K562 (cell line): ENCODE measurements around the gene RHEB. TPM values are rescaled to one million over a fixed set of nuclear protein-coding genes. Genes with fewer than 3 reads are reported as not detected.
A peak's percentile ranks its signal among the peaks of the same experiment; 100 is the strongest.

Experiments
- MAFF ChIP-seq: IDR thresholded peaks from 2 replicates; pipeline ENCODE4 v1.6.1; 2012; ENCODE audit warnings: low read length, improper control_type of control experiment
- SMAD2 ChIP-seq: fragments of 150-350 bp; IDR thresholded peaks from 2 replicates; pipeline ENCODE4 v1.6.1; 2014; ENCODE audit warnings: low read depth, mild to moderate bottlenecking, low read length
- TAF1 ChIP-seq: IDR thresholded peaks from 2 replicates; pipeline ENCODE4 v1.6.1; 2011; ENCODE audit warnings: mild to moderate bottlenecking, low read length, moderate library complexity; ENCODE audit not compliant: insufficient read depth, control insufficient read depth, severe bottlenecking; ENCODE audit errors: extremely low read depth
- XRCC4 ChIP-seq: IDR thresholded peaks from one replicate; pipeline ENCODE4 v1.6.1; 2011; ENCODE audit not compliant: insufficient read depth, insufficient read length; ENCODE audit errors: extremely low read depth
- ZNF324 ChIP-seq: fragments of 250-450 bp; sonication (Bioruptor Pico); IDR thresholded peaks from 2 replicates; pipeline ENCODE4 v1.4.0; 2020; ENCODE audit warnings: mild to moderate bottlenecking
- ZNF586 ChIP-seq: fragments of 450-650 bp; formaldehyde crosslinking; conservative IDR thresholded peaks from 2 replicates; pipeline ENCODE4 v1.4.0; 2020; ENCODE audit warnings: mild to moderate bottlenecking, moderate library complexity
- polyA plus RNA-seq, 8 experiments: library from polyadenylated mRNA; depleted of rRNA in 4 of 8; stranded (reverse) in 5 of 8; unstranded in 3 of 8; fragments of >200 nt; fragmentation: Nextera tagmentation in 2 of 8; fragmentation: Illumina TruSeq in 1 of 8; extraction: Ambion mirVana in 2 of 8; extraction: Trizol in 1 of 8; gene quantifications; 2 replicates each; pipeline versions ENCODE4 v1.2.1 to v1.2.3, GENCODE V29; 2011 to 2014; ENCODE audit warnings: inconsistent platforms in 1 of 8, missing spikeins in 1 of 8
- total RNA-seq, 7 experiments: library from RNA; depleted of rRNA in 6 of 7; stranded (reverse); fragments of >200 nt in 6 of 7; fragmentation: Illumina TruSeq in 2 of 7; extraction: Trizol in 2 of 7; gene quantifications; 2 replicates each; pipeline versions ENCODE4 v1.2.1 to v1.2.3, GENCODE V29; 2011 to 2021; ENCODE audit warnings: low replicate concordance in 1 of 7
- TF ChIP-seq, protein P1 (sequence below): fragments of 200-800 bp; sonication (Bioruptor generic); IDR thresholded peaks from 2 replicates; pipeline ENCODE4 v1.6.1; 2017; ENCODE audit warnings: missing genetic modification characterization, missing compliant biosample characterization
- TF ChIP-seq, protein P2 (sequence below): fragments of 250-450 bp; sonication (Bioruptor Pico); IDR thresholded peaks from 2 replicates; pipeline ENCODE4 v1.5.1; 2021; ENCODE audit warnings: mild to moderate bottlenecking
- TF ChIP-seq, protein P3 (sequence below): fragments of 450-650 bp; IDR thresholded peaks from 2 replicates; pipeline ENCODE4 v1.6.1; 2016; ENCODE audit warnings: low read depth, mild to moderate bottlenecking, moderate library complexity
- TF ChIP-seq, protein P4 (sequence below): fragments of 450-650 bp; IDR thresholded peaks from 2 replicates; pipeline ENCODE4 v1.6.1; 2016; ENCODE audit warnings: antibody characterized with exemption
- TF ChIP-seq, protein P5 (sequence below): fragments of 250-450 bp; sonication (Bioruptor Pico); IDR thresholded peaks from 2 replicates; pipeline ENCODE4 v1.5.0; 2022; ENCODE audit warnings: mild to moderate bottlenecking
- TF ChIP-seq, protein P6 (sequence below): fragments of 450-650 bp; IDR thresholded peaks from 2 replicates; pipeline ENCODE4 v1.6.1; 2018; ENCODE audit not compliant: partially characterized antibody
- TF ChIP-seq, protein P7 (sequence below): IDR thresholded peaks from 3 replicates; pipeline ENCODE4 v1.6.1; 2011; ENCODE audit warnings: borderline replicate concordance, mild to moderate bottlenecking; ENCODE audit not compliant: insufficient read length, insufficient read depth

RHEB gene
- total and polyA plus RNA-seq, 9 of the 15 experiments (the other 6 are each of a cell fraction or from before 2014, with no cell fraction given) = 28.5 to 249 (median 182) TPM

DNA sequence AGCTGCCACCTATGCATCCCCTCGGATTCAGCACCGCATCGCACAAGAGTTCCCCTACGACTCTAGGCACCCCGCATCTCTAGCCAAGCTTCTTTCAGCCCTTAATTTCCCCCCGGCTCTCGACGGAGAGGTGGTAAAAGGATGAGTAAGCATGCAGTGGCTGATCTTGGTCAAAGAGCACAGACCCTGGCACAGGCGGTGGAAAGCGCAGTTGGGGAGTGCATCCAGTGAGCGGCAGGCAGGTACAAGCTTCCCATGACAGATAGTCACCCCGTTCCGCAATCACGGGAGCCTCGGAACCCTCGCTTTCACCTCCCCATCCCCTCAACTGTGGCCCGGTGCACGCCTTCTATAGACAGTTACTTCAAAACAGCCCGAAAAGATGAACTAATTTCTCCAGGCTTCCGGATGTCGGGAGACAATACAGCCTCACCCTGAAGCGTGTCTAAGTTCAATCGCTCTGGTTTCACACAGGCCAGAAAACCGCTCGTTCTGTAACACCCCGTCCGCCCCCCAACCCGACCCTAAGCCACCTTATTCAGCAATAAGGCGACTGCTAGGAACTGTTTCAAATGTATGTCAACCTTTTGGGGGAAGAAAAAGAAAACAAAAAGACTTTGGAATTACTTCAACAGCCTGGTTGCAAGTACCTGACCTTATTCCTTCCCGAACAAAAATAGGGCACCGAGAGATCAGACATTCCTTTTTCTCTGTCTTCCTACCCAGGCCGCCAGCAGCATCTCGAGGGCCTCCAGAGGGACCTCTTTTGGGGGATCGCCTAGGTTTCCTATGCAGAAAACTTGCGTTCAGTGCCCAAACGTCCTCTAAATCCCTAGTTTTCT lies 1.4 kb downstream of the RHEB start (continued):
- TF ChIP-seq, protein P1, sequence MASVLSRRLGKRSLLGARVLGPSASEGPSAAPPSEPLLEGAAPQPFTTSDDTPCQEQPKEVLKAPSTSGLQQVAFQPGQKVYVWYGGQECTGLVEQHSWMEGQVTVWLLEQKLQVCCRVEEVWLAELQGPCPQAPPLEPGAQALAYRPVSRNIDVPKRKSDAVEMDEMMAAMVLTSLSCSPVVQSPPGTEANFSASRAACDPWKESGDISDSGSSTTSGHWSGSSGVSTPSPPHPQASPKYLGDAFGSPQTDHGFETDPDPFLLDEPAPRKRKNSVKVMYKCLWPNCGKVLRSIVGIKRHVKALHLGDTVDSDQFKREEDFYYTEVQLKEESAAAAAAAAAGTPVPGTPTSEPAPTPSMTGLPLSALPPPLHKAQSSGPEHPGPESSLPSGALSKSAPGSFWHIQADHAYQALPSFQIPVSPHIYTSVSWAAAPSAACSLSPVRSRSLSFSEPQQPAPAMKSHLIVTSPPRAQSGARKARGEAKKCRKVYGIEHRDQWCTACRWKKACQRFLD (CRISPR knock-in tag) = no peak
- TF ChIP-seq TAF1 (peak; percentile 25), XRCC4 (no peak), ZNF586 (CRISPR knock-in tag) (no peak), ZNF324 (CRISPR knock-in tag) (no peak), SMAD2 (no peak), MAFF (no peak)
- TF ChIP-seq, protein P2, sequence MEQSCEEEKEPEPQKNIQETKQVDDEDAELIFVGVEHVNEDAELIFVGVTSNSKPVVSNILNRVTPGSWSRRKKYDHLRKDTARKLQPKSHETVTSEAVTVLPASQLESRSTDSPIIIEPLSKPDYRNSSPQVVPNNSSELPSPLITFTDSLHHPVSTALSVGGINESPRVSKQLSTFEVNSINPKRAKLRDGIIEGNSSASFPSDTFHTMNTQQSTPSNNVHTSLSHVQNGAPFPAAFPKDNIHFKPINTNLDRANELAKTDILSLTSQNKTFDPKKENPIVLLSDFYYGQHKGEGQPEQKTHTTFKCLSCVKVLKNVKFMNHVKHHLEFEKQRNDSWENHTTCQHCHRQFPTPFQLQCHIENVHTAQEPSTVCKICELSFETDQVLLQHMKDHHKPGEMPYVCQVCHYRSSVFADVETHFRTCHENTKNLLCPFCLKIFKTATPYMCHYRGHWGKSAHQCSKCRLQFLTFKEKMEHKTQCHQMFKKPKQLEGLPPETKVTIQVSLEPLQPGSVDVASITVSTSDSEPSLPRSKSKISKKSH (CRISPR knock-in tag) = no peak
- TF ChIP-seq, protein P3, sequence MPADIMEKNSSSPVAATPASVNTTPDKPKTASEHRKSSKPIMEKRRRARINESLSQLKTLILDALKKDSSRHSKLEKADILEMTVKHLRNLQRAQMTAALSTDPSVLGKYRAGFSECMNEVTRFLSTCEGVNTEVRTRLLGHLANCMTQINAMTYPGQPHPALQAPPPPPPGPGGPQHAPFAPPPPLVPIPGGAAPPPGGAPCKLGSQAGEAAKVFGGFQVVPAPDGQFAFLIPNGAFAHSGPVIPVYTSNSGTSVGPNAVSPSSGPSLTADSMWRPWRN = no peak
- TF ChIP-seq, protein P4, sequence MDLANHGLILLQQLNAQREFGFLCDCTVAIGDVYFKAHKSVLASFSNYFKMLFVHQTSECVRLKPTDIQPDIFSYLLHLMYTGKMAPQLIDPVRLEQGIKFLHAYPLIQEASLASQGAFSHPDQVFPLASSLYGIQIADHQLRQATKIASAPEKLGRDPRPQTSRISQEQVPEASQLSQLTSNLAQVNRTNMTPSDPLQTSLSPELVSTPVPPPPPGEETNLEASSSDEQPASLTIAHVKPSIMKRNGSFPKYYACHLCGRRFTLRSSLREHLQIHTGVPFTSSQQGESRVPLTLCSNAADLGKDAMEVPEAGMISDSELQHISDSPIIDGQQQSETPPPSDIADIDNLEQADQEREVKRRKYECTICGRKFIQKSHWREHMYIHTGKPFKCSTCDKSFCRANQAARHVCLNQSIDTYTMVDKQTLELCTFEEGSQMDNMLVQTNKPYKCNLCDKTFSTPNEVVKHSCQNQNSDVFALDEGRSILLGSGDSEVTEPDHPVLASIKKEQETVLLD = no peak
- TF ChIP-seq, protein P5, sequence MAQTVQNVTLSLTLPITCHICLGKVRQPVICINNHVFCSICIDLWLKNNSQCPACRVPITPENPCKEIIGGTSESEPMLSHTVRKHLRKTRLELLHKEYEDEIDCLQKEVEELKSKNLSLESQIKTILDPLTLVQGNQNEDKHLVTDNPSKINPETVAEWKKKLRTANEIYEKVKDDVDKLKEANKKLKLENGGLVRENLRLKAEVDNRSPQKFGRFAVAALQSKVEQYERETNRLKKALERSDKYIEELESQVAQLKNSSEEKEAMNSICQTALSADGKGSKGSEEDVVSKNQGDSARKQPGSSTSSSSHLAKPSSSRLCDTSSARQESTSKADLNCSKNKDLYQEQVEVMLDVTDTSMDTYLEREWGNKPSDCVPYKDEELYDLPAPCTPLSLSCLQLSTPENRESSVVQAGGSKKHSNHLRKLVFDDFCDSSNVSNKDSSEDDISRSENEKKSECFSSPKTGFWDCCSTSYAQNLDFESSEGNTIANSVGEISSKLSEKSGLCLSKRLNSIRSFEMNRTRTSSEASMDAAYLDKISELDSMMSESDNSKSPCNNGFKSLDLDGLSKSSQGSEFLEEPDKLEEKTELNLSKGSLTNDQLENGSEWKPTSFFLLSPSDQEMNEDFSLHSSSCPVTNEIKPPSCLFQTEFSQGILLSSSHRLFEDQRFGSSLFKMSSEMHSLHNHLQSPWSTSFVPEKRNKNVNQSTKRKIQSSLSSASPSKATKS (CRISPR knock-in tag) = no peak
- TF ChIP-seq, protein P6, sequence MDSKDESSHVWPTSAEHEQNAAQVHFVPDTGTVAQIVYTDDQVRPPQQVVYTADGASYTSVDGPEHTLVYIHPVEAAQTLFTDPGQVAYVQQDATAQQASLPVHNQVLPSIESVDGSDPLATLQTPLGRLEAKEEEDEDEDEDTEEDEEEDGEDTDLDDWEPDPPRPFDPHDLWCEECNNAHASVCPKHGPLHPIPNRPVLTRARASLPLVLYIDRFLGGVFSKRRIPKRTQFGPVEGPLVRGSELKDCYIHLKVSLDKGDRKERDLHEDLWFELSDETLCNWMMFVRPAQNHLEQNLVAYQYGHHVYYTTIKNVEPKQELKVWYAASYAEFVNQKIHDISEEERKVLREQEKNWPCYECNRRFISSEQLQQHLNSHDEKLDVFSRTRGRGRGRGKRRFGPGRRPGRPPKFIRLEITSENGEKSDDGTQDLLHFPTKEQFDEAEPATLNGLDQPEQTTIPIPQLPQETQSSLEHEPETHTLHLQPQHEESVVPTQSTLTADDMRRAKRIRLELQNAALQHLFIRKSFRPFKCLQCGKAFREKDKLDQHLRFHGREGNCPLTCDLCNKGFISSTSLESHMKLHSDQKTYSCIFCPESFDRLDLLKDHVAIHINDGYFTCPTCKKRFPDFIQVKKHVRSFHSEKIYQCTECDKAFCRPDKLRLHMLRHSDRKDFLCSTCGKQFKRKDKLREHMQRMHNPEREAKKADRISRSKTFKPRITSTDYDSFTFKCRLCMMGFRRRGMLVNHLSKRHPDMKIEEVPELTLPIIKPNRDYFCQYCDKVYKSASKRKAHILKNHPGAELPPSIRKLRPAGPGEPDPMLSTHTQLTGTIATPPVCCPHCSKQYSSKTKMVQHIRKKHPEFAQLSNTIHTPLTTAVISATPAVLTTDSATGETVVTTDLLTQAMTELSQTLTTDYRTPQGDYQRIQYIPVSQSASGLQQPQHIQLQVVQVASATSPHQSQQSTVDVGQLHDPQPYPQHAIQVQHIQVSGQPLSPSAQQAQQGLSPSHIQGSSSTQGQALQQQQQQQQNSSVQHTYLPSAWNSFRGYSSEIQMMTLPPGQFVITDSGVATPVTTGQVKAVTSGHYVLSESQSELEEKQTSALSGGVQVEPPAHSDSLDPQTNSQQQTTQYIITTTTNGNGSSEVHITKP = no peak
- TF ChIP-seq, protein P7, sequence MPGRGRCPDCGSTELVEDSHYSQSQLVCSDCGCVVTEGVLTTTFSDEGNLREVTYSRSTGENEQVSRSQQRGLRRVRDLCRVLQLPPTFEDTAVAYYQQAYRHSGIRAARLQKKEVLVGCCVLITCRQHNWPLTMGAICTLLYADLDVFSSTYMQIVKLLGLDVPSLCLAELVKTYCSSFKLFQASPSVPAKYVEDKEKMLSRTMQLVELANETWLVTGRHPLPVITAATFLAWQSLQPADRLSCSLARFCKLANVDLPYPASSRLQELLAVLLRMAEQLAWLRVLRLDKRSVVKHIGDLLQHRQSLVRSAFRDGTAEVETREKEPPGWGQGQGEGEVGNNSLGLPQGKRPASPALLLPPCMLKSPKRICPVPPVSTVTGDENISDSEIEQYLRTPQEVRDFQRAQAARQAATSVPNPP = no peak
